Measurements from ENCODE around the gene NXPE3.

DNA sequence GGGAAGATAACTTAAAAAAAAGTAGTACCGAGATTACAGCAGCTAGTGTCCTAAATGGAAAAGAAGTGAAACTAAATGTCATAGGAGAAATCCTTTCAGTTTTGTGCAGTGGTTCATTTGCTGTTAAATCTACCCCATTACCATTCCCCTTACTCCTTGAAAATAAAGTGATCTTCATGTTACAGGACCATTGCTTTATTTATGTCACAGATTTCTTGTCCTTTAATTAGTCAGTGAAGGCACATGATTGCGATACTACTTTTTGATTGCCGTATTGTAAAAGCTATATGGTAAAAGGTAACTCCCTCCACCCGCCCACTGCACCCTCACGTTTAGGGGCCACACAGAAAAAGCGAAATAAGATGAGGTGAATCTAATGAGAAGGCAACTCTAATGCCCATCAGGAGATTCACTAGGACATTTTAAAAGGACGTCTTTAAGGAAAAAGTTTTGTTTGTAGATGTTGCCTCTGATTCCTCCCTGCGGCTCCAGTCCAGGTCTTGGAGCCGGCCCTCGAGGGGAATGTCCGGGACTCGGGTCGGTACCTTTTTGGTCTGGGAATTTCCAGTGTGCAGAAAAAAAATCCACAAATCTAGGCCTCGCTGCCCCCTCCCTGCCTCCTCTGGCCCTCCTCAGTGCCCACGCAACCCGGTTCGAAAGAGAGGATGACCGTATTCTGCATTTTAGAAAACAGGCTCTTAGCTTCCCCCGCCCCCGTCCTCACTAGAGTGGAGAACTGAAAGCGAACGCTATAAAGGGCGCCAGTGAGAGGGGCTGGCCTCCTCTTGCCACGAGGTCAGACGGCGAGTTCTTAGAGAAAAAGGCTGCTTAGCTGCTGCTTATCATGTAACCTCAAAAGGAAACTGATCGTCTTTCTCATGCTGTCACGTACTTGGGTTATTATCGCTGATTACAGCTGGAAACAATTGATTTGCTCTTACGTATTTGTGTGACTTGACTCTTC, 48.5 kb downstream of the NXPE3 start:
- TF ChIP-seq, protein P1, sequence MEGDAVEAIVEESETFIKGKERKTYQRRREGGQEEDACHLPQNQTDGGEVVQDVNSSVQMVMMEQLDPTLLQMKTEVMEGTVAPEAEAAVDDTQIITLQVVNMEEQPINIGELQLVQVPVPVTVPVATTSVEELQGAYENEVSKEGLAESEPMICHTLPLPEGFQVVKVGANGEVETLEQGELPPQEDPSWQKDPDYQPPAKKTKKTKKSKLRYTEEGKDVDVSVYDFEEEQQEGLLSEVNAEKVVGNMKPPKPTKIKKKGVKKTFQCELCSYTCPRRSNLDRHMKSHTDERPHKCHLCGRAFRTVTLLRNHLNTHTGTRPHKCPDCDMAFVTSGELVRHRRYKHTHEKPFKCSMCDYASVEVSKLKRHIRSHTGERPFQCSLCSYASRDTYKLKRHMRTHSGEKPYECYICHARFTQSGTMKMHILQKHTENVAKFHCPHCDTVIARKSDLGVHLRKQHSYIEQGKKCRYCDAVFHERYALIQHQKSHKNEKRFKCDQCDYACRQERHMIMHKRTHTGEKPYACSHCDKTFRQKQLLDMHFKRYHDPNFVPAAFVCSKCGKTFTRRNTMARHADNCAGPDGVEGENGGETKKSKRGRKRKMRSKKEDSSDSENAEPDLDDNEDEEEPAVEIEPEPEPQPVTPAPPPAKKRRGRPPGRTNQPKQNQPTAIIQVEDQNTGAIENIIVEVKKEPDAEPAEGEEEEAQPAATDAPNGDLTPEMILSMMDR (IDR thresholded peaks at IDR 0.05): no peak
- TF ChIP-seq POLR2A (IDR thresholded peaks at IDR 0.05): no peak
